Upper lobe of right lung (tissue), 1 donor: ENCODE results near the gene SPC24. TPM values are rescaled to one million over a fixed set of nuclear protein-coding genes. Genes with fewer than 3 reads are reported as not detected.
A peak's percentile ranks its signal among the peaks of the same experiment; 100 is the strongest.
"Not testable (repeated sequence)": the region's sequence is repeated elsewhere in the genome, so short reads cannot be mapped to it uniquely, and the experiment has no call there.

Experiments used
- ATAC-seq: fragments of 200-7000 bp; cut with Tn5 transposase; one replicate; pipeline ENCODE4 v1.9.1; 2020; ENCODE audit warnings: mild to moderate bottlenecking, moderate library complexity
- DNase-seq: peaks from one replicate; pipeline ENCODE4 v3.0.0-alpha.2; 2020
- H3K27ac ChIP-seq: fragments of 200-600 bp; one replicate; pipeline ENCODE4 v1.8.0; 2022
- H3K27me3 ChIP-seq: fragments of 200-600 bp; one replicate; pipeline ENCODE4 v1.8.0; 2022; ENCODE audit warnings: mild to moderate bottlenecking
- H3K36me3 ChIP-seq: fragments of 200-600 bp; one replicate; pipeline ENCODE4 v1.8.0; 2022
- H3K4me1 ChIP-seq: fragments of 200-600 bp; one replicate; pipeline ENCODE4 v1.8.0; 2022
- H3K4me3 ChIP-seq: fragments of 200-600 bp; one replicate; pipeline ENCODE4 v1.8.0; 2022; ENCODE audit warnings: mild to moderate bottlenecking
- H3K9me3 ChIP-seq: fragments of 200-600 bp; one replicate; pipeline ENCODE4 v1.8.0; 2022
- intact Hi-C: fragments of 100-400 bp; cut with DNase I; formaldehyde crosslinking; loops from one replicate; pipeline ENCODE4 v1.11.0; 2022
- total RNA-seq: library from RNA; stranded (reverse); fragmentation: NEBNext Ultra II Directional; extraction: Animal tissue kit (Norgen Biotek cat#: 25700); gene quantifications from one replicate; pipeline ENCODE4 v1.2.1, GENCODE V29; 2021
- TF ChIP-seq, protein P1 (sequence below): fragments of 200-600 bp; IDR thresholded peaks from one replicate; pipeline ENCODE4 v1.8.0; 2022; ENCODE audit warnings: antibody characterized with exemption
- donor health status: DM: no; HTN: yes; CAD: no; lungs with severe emphysema.

The SPC24 gene
- total RNA-seq, 1 donor from 2014 or later = 1.1 TPM

DNA sequence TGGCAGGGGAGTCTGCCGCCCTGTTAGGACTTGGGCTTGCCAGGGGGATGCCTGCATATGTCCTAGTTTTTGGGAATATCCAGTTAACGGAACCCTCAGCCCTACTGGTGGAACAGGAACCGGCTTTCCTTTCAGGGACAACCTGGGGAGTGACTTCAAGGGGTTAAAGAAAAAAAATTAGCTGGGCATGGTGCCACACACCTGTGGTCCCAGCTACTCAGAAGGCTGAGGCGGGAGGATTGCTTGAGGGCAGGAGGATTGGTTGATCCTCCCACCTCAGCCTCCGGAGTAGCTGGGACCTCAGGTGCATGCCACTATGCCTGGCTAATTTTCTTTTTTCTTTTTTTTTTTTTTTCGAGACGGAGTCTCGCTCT is 43.8 kb downstream of the SPC24 start:
- intact Hi-C loops = no loop called here
- Histone ChIP-seq H3K27me3 (no peaks in the 10 kb centered on the region), H3K4me1 (no peaks in the 10 kb centered on the region), H3K9me3 (no peaks in the 10 kb centered on the region), H3K4me3 (no peak overlapping the region), H3K27ac (no peak overlapping the region), H3K36me3 (peaks cover 97% of the 10 kb centered on the region)
- no peak for DNase-seq
- TF ChIP-seq, protein P1, sequence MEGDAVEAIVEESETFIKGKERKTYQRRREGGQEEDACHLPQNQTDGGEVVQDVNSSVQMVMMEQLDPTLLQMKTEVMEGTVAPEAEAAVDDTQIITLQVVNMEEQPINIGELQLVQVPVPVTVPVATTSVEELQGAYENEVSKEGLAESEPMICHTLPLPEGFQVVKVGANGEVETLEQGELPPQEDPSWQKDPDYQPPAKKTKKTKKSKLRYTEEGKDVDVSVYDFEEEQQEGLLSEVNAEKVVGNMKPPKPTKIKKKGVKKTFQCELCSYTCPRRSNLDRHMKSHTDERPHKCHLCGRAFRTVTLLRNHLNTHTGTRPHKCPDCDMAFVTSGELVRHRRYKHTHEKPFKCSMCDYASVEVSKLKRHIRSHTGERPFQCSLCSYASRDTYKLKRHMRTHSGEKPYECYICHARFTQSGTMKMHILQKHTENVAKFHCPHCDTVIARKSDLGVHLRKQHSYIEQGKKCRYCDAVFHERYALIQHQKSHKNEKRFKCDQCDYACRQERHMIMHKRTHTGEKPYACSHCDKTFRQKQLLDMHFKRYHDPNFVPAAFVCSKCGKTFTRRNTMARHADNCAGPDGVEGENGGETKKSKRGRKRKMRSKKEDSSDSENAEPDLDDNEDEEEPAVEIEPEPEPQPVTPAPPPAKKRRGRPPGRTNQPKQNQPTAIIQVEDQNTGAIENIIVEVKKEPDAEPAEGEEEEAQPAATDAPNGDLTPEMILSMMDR = no peak
- peak; percentile 7 for ATAC-seq

GRCh38 chr19:11111117-11111770 is 44.3 kb downstream of the SPC24 start:
- DNase-seq (no peak), ATAC-seq (peak; percentile 5)
- intact Hi-C loops = no loop called here
- TF ChIP-seq, protein P1 = no peak
- Histone ChIP-seq H3K27ac (no peak overlapping the region), H3K9me3 (no peaks in the 10 kb centered on the region), H3K36me3 (peaks cover 97% of the 10 kb centered on the region), H3K4me3 (no peak overlapping the region), H3K27me3 (no peaks in the 10 kb centered on the region), H3K4me1 (no peaks in the 10 kb centered on the region)

GRCh38 chr19:11108746-11109145 is 46.8 kb downstream of the SPC24 start:
- no peak for ATAC-seq
- H3K36me3 ChIP-seq = peaks cover 96% of the 10 kb centered on the region

GRCh38 chr19:11106477-11106876 is 49.1 kb downstream of the SPC24 start:
- ATAC-seq (no peak), DNase-seq (no peak)
- Histone ChIP-seq H3K9me3 (no peaks in the 10 kb centered on the region), H3K27ac (peak overlapping the region; percentile 30), H3K27me3 (no peaks in the 10 kb centered on the region), H3K4me1 (no peaks in the 10 kb centered on the region), H3K36me3 (peaks cover 95% of the 10 kb centered on the region), H3K4me3 (no peak overlapping the region)
- TF ChIP-seq, protein P1 = no peak
- intact Hi-C loops = no loop called here

More at GRCh38 chr19:11108746-11109145, 46.8 kb downstream of the SPC24 start:
- H3K4me1 ChIP-seq = no peaks in the 10 kb centered on the region
- intact Hi-C loops = no loop called here
- no peak for DNase-seq
- no peaks in the 10 kb centered on the region for H3K27me3 ChIP-seq
- TF ChIP-seq, protein P1 = no peak
- no peaks in the 10 kb centered on the region for H3K9me3 ChIP-seq
- no peak overlapping the region for H3K4me3 ChIP-seq
- H3K27ac ChIP-seq = no peak overlapping the region

- peaks cover 94% of the 10 kb centered on the region for H3K36me3 ChIP-seq
These were observed 50.5 kb downstream of the SPC24 start for GRCh38 chr19:11105014-11105636.

GRCh38 chr19:11103667-11104066 is 51.9 kb downstream of the SPC24 start:
- peaks cover 83% of the 10 kb centered on the region for H3K36me3 ChIP-seq
- H3K4me1 ChIP-seq, intact Hi-C loops, ATAC-seq, DNase-seq, H3K27ac ChIP-seq, H3K27me3 ChIP-seq, H3K4me3 ChIP-seq, H3K9me3 ChIP-seq: not testable (repeated sequence)

More at GRCh38 chr19:11105014-11105636, 50.5 kb downstream of the SPC24 start:
- Histone ChIP-seq H3K4me3 (no peak overlapping the region), H3K27me3 (no peaks in the 10 kb centered on the region), H3K27ac (no peak overlapping the region), H3K4me1 (no peaks in the 10 kb centered on the region), H3K9me3 (no peaks in the 10 kb centered on the region)
- intact Hi-C loops = no loop called here
- no peak for DNase-seq
- peak; percentile 20 for ATAC-seq
- TF ChIP-seq, protein P1 = no peak
